ENCODE results near the gene OPCML. TPM values are rescaled to one million over a fixed set of nuclear protein-coding genes. Genes with fewer than 3 reads are reported as not detected.

The OPCML gene
- total and polyA plus RNA-seq, 12 donors = under 0.01 to 1.2 (median 0.39) TPM

GRCh38 chr11:132821499-132821898, 710.8 kb downstream of the OPCML start:
- no peak overlapping the region for H3K4me3 ChIP-seq
- no peak overlapping the region for H3K27ac ChIP-seq
- intact Hi-C loops (cut with DNase I) = no loop called here
- no peak for TF ChIP-seq CTCF (IDR thresholded peaks at IDR 0.05)
- H3K4me1 ChIP-seq = no peaks in the 10 kb centered on the region
- H3K9me3 ChIP-seq = no peaks in the 10 kb centered on the region
- ATAC-seq = no peak
- peaks cover 0 to 3% (median 0%) of the 10 kb centered on the region in 7 donors for H3K27me3 ChIP-seq
- DNase-seq = no peak
- no peaks in the 10 kb centered on the region for H3K36me3 ChIP-seq
- WGBS, 2 donors = 80 to 86% methylated on average over 4 of the region's 4 CpGs

GRCh38 chr11:132821014-132821413, 711.3 kb downstream of the OPCML start:
- ATAC-seq (no peak), DNase-seq (no peak)
- 46 to 61% methylated on average over 1 of the region's 1 CpG for WGBS, 2 donors
- peaks cover 0 to 2% (median 0%) of the 10 kb centered on the region in 7 donors for H3K27me3 ChIP-seq
- no peak overlapping the region for H3K27ac ChIP-seq
- no peak overlapping the region for H3K4me3 ChIP-seq
- no peaks in the 10 kb centered on the region for H3K36me3 ChIP-seq
- TF ChIP-seq CTCF (IDR thresholded peaks at IDR 0.05) = no peak
- intact Hi-C loops (cut with DNase I) = no loop called here
- H3K9me3 ChIP-seq = no peaks in the 10 kb centered on the region
- H3K4me1 ChIP-seq = no peaks in the 10 kb centered on the region

GRCh38 chr11:132818951-132819350, 713.4 kb downstream of the OPCML start:
- Histone ChIP-seq H3K36me3 (no peaks in the 10 kb centered on the region), H3K27ac (no peak overlapping the region), H3K27me3 (no peaks in the 10 kb centered on the region), H3K4me1 (no peaks in the 10 kb centered on the region), H3K4me3 (no peak overlapping the region), H3K9me3 (no peaks in the 10 kb centered on the region)
- ATAC-seq (no peak), DNase-seq (no peak)
- intact Hi-C loops (cut with DNase I) = no loop called here
- no peak for TF ChIP-seq CTCF (IDR thresholded peaks at IDR 0.05)
- WGBS, 2 donors = 75 to 76% methylated on average over 1 of the region's 1 CpG

- intact Hi-C loops (cut with DNase I) = no loop called here
- H3K4me1 ChIP-seq = no peaks in the 10 kb centered on the region
- no peak overlapping the region for H3K27ac ChIP-seq
- H3K36me3 ChIP-seq = no peaks in the 10 kb centered on the region
- H3K27me3 ChIP-seq = no peaks in the 10 kb centered on the region
- H3K4me3 ChIP-seq = no peak overlapping the region
- ATAC-seq (no peak), DNase-seq (no peak)
- no peaks in the 10 kb centered on the region for H3K9me3 ChIP-seq
- no peak for TF ChIP-seq CTCF (IDR thresholded peaks at IDR 0.05)
- WGBS, 2 donors = 96 to 97% methylated on average over 1 of the region's 1 CpG
Observed at GRCh38 chr11:132817387-132817786, 714.9 kb downstream of the OPCML start.
